ENCODE data around the gene VPS13D. TPM values are rescaled to one million over a fixed set of nuclear protein-coding genes. Genes with fewer than 3 reads are reported as not detected.

VPS13D gene
- total RNA-seq, 4 donors from 2014 or later = 42.5 to 103 (median 59.8) TPM

GRCh38 chr1:12412439-12412838 is 182.6 kb downstream of the VPS13D start:
- WGBS, 2 donors = 92 to 94% methylated on average over 5 of the region's 5 CpGs
- TF ChIP-seq POLR2A (IDR thresholded peaks at IDR 0.05) (no peak), CTCF (IDR thresholded peaks at IDR 0.05) (no peak)
- Histone ChIP-seq H3K4me1 (peaks cover 0 to 44% (median 17%) of the 10 kb centered on the region in 3 donors), H3K9me3 (no peaks in the 10 kb centered on the region), H3K27ac (no peak overlapping the region), H3K36me3 (peaks cover 0 to 47% (median 0%) of the 10 kb centered on the region in 3 donors), H3K4me3 (no peak overlapping the region), H3K27me3 (no peaks in the 10 kb centered on the region)
- no peak for DNase-seq
- intact Hi-C loops (cut with DNase I) = no loop called here

GRCh38 chr1:12413664-12414410 is 184.0 kb downstream of the VPS13D start:
- no peak for DNase-seq
- Histone ChIP-seq H3K4me1 (peaks cover 0 to 30% (median 13%) of the 10 kb centered on the region in 3 donors), H3K4me3 (no peak overlapping the region), H3K27ac (peak overlapping the region in 3 of 4 donors; percentile 36 to 51 (median 50)), H3K9me3 (no peaks in the 10 kb centered on the region), H3K27me3 (no peaks in the 10 kb centered on the region), H3K36me3 (peaks cover 0 to 61% (median 0%) of the 10 kb centered on the region in 3 donors)
- 74 to 85% methylated on average over 7 of the region's 7 CpGs for WGBS, 2 donors
- no peak for TF ChIP-seq POLR2A (IDR thresholded peaks at IDR 0.05)
- TF ChIP-seq CTCF (IDR thresholded peaks at IDR 0.05) = no peak
- intact Hi-C loops (cut with DNase I) = no loop called here

- 76% methylated on average over 2 of the region's 2 CpGs for WGBS, 2 donors
- no peak for TF ChIP-seq CTCF (IDR thresholded peaks at IDR 0.05)
- no peak for TF ChIP-seq POLR2A (IDR thresholded peaks at IDR 0.05)
- peaks cover 0 to 68% (median 0%) of the 10 kb centered on the region in 3 donors for H3K36me3 ChIP-seq
Observed at GRCh38 chr1:12414444-12415018, 184.7 kb downstream of the VPS13D start.

GRCh38 chr1:12415038-12415466 is 185.2 kb downstream of the VPS13D start:
- DNase-seq = no peak
- Histone ChIP-seq H3K36me3 (peaks cover 0 to 68% (median 0%) of the 10 kb centered on the region in 3 donors), H3K4me3 (no peak overlapping the region), H3K9me3 (no peaks in the 10 kb centered on the region), H3K27ac (peak overlapping the region in 3 of 4 donors; percentile 7 to 50 (median 36)), H3K27me3 (no peaks in the 10 kb centered on the region), H3K4me1 (peaks cover 0 to 17% (median 5%) of the 10 kb centered on the region in 3 donors)
- intact Hi-C loops (cut with DNase I) = no loop called here
- no peak for TF ChIP-seq POLR2A (IDR thresholded peaks at IDR 0.05)
- no peak for TF ChIP-seq CTCF (IDR thresholded peaks at IDR 0.05)
- WGBS, 2 donors = 51 to 59% methylated on average over 5 of the region's 5 CpGs

More at GRCh38 chr1:12414444-12415018, 184.7 kb downstream of the VPS13D start:
- no peak overlapping the region for H3K4me3 ChIP-seq
- H3K27me3 ChIP-seq = no peaks in the 10 kb centered on the region
- peaks cover 0 to 23% (median 10%) of the 10 kb centered on the region in 3 donors for H3K4me1 ChIP-seq
- no peaks in the 10 kb centered on the region for H3K9me3 ChIP-seq
- no peak for DNase-seq
- H3K27ac ChIP-seq = peak overlapping the region in 2 of 4 donors; percentile 36 to 50
- intact Hi-C loops (cut with DNase I) = no loop called here

- Histone ChIP-seq H3K9me3 (no peaks in the 10 kb centered on the region), H3K4me1 (peaks cover 0 to 15% (median 4%) of the 10 kb centered on the region in 3 donors), H3K27me3 (no peaks in the 10 kb centered on the region), H3K4me3 (no peak overlapping the region), H3K36me3 (peaks cover 0 to 74% (median 0%) of the 10 kb centered on the region in 3 donors), H3K27ac (no peak overlapping the region)
- WGBS, 2 donors = 80 to 90% methylated on average over 1 of the region's 1 CpG
- intact Hi-C loops (cut with DNase I) = no loop called here
- DNase-seq = no peak
- TF ChIP-seq CTCF (IDR thresholded peaks at IDR 0.05) (no peak), POLR2A (IDR thresholded peaks at IDR 0.05) (no peak)
Observed at GRCh38 chr1:12416101-12416500, 186.3 kb downstream of the VPS13D start.

All from esophagus squamous epithelium (tissue), 5 donors.